ENCODE data around the gene TMEM238L. TPM values are rescaled to one million over a fixed set of nuclear protein-coding genes. Genes with fewer than 3 reads are reported as not detected.
"Not testable (repeated sequence)": the region's sequence is repeated elsewhere in the genome, so short reads cannot be mapped to it uniquely, and the experiment has no call there.

The TMEM238L gene
- 1 to 10 TPM in 2 of 4 donors, not detected in 2; 2.0 to 8.9 TPM for total RNA-seq

- no peaks in the 10 kb centered on the region for H3K36me3 ChIP-seq
- H3K4me1 ChIP-seq: peaks cover 23% of the 10 kb centered on the region
- DNase-seq (ENCODE audit: low spot score in 2 of 2): peak; percentile 64 to 67
- H3K4me3 ChIP-seq: no peak within 1 kb of the TSS
- H3K9me3 ChIP-seq: no peaks in the 10 kb centered on the region
- WGBS: 69% methylated on average over 15 of the region's 16 CpGs
- TF ChIP-seq POLR2AphosphoS5 (IDR thresholded peaks at IDR 0.05) (no peak), POLR2A (IDR thresholded peaks at IDR 0.05) (no peak), EP300 (IDR thresholded peaks at IDR 0.05) (no peak), CTCF (IDR thresholded peaks at IDR 0.05) (no peak)
- no peaks in the 10 kb centered on the region for H3K27me3 ChIP-seq
- no peak within 1 kb of the TSS for H3K27ac ChIP-seq
These were observed at the start of gene TMEM238L for GRCh38 chr17:10803830-10804475. Gene TMEM238L (minus strand): TSS chr17:10804099. CDS start chr17:10803963, 136 bp downstream.

GRCh38 chr17:10846636-10847035, 42.7 kb upstream of the TMEM238L start:
- H3K4me1 ChIP-seq: peaks cover 10% of the 10 kb centered on the region
- not testable (repeated sequence) for H3K27ac ChIP-seq; H3K27me3 ChIP-seq; H3K4me3 ChIP-seq; DNase-seq (ENCODE audit: low spot score in 2 of 2); H3K9me3 ChIP-seq; H3K36me3 ChIP-seq
- WGBS: 82% methylated on average over 6 of the region's 6 CpGs

GRCh38 chr17:10845388-10845751, 41.5 kb upstream of the TMEM238L start:
- H3K27ac ChIP-seq: no peak overlapping the region
- no peaks in the 10 kb centered on the region for H3K27me3 ChIP-seq
- peak overlapping the region; percentile 55 for H3K4me3 ChIP-seq
- peaks cover 10% of the 10 kb centered on the region for H3K4me1 ChIP-seq
- no peak for DNase-seq (ENCODE audit: low spot score in 2 of 2)
- TF ChIP-seq CTCF (IDR thresholded peaks at IDR 0.05) (peak in 1 of 2 donors; percentile 9), EP300 (IDR thresholded peaks at IDR 0.05) (no peak), POLR2A (IDR thresholded peaks at IDR 0.05) (no peak)
- no peaks in the 10 kb centered on the region for H3K36me3 ChIP-seq
- WGBS: 19% methylated on average over 6 of the region's 6 CpGs
- no peaks in the 10 kb centered on the region for H3K9me3 ChIP-seq

- Histone ChIP-seq H3K4me3 (peak overlapping the region; percentile 55), H3K27ac (peak overlapping the region; percentile 27), H3K4me1 (peaks cover 10% of the 10 kb centered on the region), H3K27me3 (no peaks in the 10 kb centered on the region), H3K9me3 (no peaks in the 10 kb centered on the region), H3K36me3 (no peaks in the 10 kb centered on the region)
- DNase-seq (ENCODE audit: low spot score in 2 of 2): peak; percentile 89 to 90
- TF ChIP-seq EP300 (IDR thresholded peaks at IDR 0.05): no peak
- TF ChIP-seq POLR2A (IDR thresholded peaks at IDR 0.05): no peak
- TF ChIP-seq CTCF (IDR thresholded peaks at IDR 0.05): peak; percentile 87 to 90
- TF ChIP-seq POLR2AphosphoS5 (IDR thresholded peaks at IDR 0.05): no peak
- 5% methylated on average over 28 of the region's 28 CpGs for WGBS
These were observed 40.9 kb upstream of the TMEM238L start for GRCh38 chr17:10844621-10845387.

- no peaks in the 10 kb centered on the region for H3K9me3 ChIP-seq
- no peaks in the 10 kb centered on the region for H3K36me3 ChIP-seq
- no peak overlapping the region for H3K27ac ChIP-seq
- no peak for TF ChIP-seq POLR2AphosphoS5 (IDR thresholded peaks at IDR 0.05)
- TF ChIP-seq CTCF (IDR thresholded peaks at IDR 0.05): no peak
- no peak for TF ChIP-seq EP300 (IDR thresholded peaks at IDR 0.05)
- no peak for TF ChIP-seq POLR2A (IDR thresholded peaks at IDR 0.05)
- H3K4me1 ChIP-seq: peaks cover 10% of the 10 kb centered on the region
- H3K4me3 ChIP-seq: no peak overlapping the region
- no peak for DNase-seq (ENCODE audit: low spot score in 2 of 2)
- H3K27me3 ChIP-seq: no peaks in the 10 kb centered on the region
- WGBS: 68% methylated on average over 7 of the region's 7 CpGs
These were observed 39.9 kb upstream of the TMEM238L start for GRCh38 chr17:10843811-10844210.
